NCI-H82 (cell line): Measurements from ENCODE around the gene SBNO1.
"Not testable (repeated sequence)": the region's sequence is repeated elsewhere in the genome, so short reads cannot be mapped to it uniquely, and the experiment has no call there.

ENCODE experiments used
- DNase-seq: peaks from one replicate; lab custom pipeline; 2025; lab: John Stamatoyannopoulos, UW

Gene SBNO1

DNA sequence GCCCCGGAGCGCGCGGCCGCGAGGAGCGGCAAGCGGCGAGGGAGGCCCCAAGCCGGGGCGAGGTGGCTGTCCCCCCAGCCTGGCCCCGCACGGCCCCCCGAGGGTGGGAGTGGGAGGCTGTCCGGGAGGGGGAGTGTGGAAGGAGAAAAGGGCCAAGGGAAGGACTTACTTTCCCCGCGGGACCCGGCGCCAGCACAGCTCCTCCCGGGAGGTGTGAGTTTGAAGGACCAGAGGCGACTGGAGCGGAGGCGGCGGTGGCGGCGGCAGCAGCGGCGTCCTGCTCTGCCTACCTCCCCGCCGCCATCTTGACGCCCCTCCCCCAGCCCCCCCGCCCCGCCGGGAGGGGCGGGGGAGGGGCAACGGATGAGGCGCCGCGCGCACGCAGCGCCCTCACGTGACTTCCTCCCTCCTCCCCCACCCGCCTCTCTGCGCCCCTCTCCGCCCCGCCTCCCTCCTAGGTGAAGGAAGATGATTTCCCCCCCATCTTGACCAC lies at the start of gene SBNO1:
SBNO1 (minus strand) TSS at position 316 of the 493 bp plus-strand sequence. CDS start 14,406 bp downstream, outside the sequence.
- peak; percentile 97 for DNase-seq

DNA sequence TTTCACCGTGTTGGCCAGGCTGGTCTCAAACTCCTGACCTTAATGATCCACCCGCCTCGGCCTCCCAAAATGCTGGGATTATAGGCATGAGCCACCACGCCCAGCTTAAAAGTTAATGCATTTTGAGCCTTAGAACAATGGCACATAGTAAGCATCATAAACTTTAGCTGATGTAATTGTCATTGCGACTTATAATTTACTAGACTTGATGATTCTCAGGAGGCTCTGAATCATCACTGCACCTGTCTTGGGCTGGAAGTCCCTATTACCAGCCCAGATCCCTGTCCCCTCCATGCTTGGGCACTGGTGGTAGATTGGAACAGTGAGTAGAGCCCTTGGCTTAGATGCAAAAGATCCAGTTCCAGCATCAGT lies 45.4 kb upstream of the SBNO1 start:
- DNase-seq: no peak

DNA sequence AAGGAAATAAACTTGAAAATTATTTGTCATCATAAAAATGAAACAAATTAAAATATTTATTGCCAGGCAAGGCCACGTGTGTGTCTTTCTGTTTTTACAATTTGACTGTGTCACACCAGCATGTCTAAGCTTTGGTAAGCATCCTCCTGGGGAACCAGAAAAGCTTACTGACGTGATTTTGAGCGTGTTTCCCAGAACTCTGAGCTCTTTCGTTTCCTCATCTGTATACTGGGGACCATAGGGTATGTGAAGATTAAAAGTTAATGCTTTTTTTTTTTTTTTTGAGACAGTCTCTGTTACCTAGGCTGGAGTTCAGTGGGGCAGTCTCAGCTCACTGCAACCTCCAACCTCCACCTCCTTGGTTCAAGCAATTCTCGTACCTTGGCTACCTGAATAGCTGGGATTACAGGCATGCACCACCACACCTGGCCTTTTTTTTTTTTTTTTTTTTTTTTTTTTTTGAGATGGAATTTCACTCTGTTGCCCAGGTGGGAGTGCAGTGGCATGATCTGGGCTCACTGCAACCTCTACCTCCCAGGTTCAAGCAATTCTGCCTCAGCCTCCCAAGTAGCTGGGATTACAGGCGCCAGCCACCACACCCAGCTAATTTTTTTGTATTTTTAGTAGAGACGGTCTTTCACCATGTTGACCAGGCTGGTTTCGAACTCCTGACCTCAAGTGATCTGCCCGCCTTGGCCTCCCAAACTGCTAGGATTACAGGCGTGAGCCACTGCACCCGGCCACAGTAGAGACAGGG lies 44.8 kb upstream of the SBNO1 start:
- DNase-seq: not testable (repeated sequence)

DNA sequence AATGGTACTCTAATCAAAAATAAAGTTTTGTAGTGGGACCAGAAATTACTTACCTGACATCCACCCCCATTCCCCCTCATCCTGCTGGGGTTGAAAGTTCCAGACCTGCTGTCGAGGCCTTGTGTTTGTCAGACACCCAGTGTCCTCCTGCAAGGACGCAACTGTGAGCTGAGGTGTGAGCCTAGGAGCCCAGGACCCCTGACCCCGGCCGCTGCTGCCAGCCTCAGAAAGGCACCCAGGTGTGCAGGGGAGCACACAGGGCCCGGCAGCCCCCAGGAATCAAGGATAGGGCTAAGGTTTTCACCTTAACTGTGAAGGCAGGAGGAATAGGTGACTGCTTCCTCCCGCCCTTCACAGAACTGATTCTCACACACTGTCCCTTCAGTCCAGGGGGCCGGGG lies 44.0 kb upstream of the SBNO1 start:
- not testable (repeated sequence) for DNase-seq

DNA sequence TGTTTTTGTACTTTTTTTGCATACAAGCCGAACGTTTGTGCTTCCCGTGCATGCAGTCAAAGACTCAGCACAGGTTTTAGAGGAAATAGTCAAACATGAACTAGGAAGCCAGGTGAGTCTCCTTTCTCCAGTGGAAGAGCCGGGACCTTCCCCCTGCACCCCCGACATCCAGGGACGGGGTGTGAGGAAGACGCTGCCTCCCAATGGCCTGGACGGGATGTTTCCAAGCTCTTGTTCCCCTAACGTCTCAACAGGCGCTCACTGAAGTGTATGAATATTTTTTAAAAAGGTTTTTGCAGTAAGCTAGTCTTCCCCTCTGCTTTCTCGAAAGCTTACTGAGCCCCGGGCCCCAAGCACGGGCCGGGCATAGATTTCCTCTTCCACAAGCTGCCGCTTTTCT lies 43.3 kb upstream of the SBNO1 start:
- not testable (repeated sequence) for DNase-seq

DNA sequence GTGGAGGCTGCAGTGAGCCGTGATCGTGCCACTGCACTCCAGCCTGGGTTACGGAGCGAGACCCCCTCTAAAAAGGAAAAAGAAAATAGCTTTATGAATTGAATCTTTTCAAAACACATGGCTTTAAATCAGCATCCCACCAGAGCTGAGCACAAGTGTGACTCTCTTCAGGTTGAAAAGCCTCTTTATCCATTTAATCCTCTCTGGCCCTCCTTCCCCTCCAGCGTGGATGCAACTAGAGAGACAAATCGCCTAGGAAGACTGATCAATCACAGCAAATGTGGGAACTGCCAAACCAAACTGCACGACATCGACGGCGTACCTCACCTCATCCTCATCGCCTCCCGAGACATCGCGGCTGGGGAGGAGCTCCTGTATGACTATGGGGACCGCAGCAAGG lies 42.6 kb upstream of the SBNO1 start:
- DNase-seq: peak; percentile 72

DNA sequence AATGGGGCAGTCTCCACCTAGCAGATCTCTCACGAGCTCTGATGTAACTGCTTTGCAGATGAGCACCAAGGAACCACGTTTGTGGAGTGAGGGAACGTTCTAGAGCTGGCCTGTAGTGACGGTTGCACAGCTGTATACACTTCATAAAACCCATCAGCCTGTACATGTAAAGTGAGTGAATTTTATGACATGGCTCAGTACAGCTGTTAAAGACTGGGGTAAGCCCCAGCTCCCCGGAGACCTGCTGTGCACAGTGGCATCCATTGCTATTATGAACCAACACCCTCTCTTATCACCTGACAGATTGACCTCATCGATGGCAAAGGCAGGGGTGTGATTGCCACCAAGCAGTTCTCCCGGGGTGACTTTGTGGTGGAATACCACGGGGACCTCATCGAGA lies 39.9 kb upstream of the SBNO1 start:
- no peak for DNase-seq

GRCh38 chr12:123401753-123402683 lies 37.4 kb upstream of the SBNO1 start:
- no peak for DNase-seq

- DNase-seq: no peak
Observed at GRCh38 chr12:123399255-123399617, 34.6 kb upstream of the SBNO1 start.

GRCh38 chr12:123398550-123399254 lies 34.1 kb upstream of the SBNO1 start:
- DNase-seq: no peak

DNA sequence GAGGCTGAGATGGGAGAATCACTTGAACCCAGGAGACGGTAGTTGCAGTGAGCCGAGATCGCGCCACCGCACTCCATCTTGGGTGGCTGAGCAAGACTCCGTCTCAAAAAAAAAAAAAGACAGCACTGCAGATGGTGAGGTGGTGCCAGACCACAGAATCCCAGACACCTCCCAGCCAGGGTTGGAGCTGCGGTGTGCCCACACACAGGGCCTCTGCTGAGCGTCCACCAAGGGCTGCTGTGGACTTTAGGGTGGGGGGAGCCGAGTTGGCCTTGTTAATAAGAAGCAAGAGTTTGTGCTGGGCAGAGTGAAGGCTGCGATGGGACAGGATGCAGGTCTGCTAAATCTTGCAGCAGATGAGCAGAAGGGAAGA lies 33.5 kb upstream of the SBNO1 start:
- DNase-seq: no peak

- no peak for DNase-seq
Observed at GRCh38 chr12:123397400-123397799, 32.8 kb upstream of the SBNO1 start.

DNA sequence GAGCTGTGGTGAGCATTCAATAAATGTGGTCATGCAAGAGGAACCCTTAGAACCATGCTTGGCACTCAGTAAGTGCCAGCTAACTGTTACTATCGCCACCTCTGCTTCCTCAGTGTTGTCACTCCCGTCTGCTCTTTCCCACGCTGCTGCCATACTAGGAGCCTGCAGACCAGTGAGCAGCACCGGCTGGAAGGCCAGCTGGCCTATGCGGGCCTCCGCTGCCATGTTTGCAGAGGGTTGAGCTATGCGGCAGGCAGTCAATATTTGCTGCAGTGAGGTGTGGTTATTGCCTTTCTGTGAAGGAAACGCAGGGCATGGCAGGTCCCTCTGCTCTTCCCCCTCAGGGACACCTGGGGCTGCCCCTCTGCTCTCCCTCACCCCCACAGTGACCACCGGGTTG lies 32.3 kb upstream of the SBNO1 start:
- no peak for DNase-seq

DNA sequence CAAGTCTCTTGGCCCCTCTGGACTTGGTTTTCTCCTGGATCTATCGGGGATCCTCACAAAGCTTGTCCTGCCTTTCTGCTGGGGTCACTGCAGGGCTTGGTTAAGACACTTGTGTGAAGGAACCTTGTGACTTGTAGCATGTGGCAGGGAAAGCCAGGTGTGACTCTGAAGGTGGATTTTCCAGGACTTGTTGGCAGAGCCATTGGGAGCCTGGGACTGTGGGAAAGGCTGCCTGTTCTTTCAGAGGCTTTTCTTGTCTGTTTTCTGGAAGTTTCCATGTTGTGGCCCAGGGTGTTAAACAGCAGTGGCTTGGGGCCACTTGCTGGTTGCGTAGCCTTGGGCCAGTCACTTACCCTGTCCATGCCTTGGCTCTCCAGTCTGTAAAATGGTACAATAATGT lies 31.9 kb upstream of the SBNO1 start:
- no peak for DNase-seq

DNA sequence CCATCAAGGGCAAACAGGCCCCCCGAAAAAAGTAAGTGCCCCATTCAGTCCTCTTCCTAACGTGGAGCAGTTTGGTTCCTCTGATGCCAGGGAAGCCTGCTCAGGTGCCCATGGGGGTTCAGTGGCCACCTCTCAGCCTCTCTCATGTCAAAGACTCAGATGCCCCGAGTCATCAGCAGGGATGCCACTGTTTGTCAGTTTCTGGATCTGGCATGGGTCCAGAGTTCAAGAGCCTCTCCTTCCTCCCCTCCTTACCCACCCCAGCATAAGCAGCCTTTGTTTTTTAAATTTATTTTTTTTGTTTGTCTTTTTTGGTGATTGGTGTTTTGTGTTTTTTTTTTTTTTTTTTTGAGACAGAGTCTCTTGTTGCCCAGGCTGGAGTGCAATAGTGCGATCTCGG lies 30.6 kb upstream of the SBNO1 start:
- no peak for DNase-seq

DNA sequence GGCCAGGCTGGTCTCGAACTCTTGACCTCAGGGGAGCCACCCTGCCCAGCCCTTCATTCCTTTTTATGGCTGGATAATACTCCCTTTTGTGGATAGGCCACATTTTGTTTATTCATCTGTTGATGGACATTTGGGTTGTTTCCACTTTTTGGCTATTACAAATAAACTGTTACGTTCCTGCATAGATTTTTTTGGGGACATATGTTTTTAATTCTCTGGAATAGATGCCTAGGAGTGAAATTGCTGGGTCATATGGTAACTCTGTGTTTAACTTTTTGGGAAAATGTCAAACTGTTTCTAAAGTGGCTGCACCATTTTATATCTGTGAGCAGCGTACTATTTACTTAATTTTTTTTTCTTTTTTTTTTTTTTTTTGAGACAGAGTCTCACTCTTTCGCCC lies 29.1 kb upstream of the SBNO1 start:
- no peak for DNase-seq

DNA sequence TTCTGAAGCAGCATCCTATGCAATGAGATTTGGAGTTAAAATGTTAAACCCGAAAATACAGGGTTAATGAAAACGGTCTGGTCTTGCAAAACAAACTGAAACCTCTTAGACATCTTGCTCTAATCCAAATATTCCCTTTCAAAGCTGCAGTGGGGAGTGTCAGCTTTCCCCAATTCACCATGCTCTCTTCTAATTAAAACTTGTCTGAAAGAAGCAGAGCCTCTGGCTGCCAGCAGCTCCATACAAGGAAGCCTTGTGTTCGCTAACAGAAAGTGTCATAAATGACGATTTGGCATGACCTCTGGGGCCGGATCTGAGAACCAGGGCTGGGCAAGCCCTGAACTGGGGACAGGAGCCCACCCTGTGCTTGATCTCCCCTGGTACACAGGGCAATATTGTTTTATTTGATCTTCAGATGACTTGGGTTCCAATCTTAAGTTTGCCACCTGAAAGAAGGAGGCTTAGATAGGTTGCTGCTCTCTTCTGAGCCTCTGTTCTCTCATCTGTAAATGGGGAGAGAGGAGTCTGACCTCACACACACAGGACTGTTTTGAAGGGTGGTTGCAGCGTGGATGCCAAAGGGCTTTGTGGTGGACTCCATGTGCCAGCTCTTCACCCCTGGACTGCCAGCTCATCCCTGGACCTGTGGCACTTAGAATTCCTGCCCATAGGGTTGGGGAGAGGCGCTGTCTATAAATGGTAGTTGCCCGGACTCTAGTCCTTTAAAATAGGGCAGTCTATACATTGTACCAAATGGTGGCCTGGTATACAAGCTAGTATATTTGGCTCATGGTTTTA lies 27.1 kb upstream of the SBNO1 start:
- no peak for DNase-seq

GRCh38 chr12:123390498-123391426 lies 26.1 kb upstream of the SBNO1 start:
- no peak for DNase-seq

DNA sequence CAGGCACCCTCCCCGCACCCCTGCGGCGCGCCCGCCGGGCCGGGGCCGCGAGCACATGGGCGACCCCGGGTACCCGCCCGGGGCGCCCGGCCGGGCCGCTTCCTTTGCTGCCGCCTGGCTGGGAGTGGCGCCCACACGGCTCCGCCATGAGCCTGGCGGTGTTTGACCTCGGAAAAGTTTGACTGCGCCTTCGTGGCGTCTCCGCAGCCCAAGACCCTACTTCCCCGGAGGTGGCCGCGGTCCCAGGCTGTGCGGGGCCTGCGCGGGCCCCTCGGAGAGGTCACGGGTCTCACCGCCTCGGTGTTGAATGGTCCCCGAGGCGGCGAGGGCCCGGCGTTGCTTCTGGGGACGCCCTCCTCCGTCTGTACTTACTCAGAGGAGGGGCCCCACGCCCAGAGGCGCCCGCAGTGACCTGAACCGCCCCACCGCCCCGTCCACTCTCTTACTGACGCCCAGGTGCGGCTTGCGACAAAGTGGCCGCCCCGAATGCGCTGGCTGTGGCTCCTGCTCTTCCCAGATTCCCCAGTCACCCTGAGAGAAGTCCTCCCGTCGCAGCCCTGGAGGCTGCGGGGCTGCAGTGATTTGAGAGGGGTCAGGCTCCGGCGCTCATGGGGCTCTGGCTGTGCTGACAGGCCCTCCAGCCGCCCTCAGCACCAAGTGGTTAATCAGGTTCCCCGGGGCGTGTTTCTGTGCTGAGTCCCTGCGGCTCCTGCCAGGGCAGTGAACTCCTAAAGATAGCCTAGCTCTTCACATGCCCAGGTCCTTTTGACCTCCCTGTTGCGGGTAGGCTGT lies 25.1 kb upstream of the SBNO1 start:
- DNase-seq: peak; percentile 49
